Astrocyte (in vitro differentiated cells and primary cell): ENCODE measurements around the gene ROR1. TPM values are rescaled to one million over a fixed set of nuclear protein-coding genes. Genes with fewer than 3 reads are reported as not detected.

Experiments used
- DNase-seq: peaks from one replicate; pipeline ENCODE4 v3.0.0-alpha.2; 2010; ENCODE audit warnings: low read depth
- FAIRE-seq: peaks from 2 replicates; lab custom pipeline; 2011; peaks lifted over from hg19 to GRCh38; lab: Jason Lieb, UNC
- H2AFZ ChIP-seq: 2 replicates; pipeline ENCODE4 v1.6.0; 2012; ENCODE audit warnings: low read depth, low read length, inconsistent platforms
- H3K27ac ChIP-seq: 2 replicates; pipeline ENCODE4 v1.5.1; 2011; ENCODE audit warnings: low read depth, low read length, inconsistent platforms
- H3K27me3 ChIP-seq: 2 replicates; pipeline ENCODE4 v1.6.0; 2011; ENCODE audit warnings: low read length, inconsistent platforms; ENCODE audit not compliant: insufficient read depth
- H3K36me3 ChIP-seq: 2 replicates; pipeline ENCODE4 v1.5.1; 2011; ENCODE audit warnings: low read length, inconsistent platforms; ENCODE audit not compliant: insufficient read depth
- H3K4me1 ChIP-seq: 2 replicates; pipeline ENCODE4 v1.5.1; 2011; ENCODE audit warnings: low read length, inconsistent platforms; ENCODE audit not compliant: insufficient read depth
- H3K4me2 ChIP-seq: 2 replicates; pipeline ENCODE4 v1.6.0; 2012; ENCODE audit warnings: low read length, inconsistent platforms
- H3K4me3 ChIP-seq: 2 replicates; pipeline ENCODE4 v1.5.1; 2011; ENCODE audit warnings: low read depth, mild to moderate bottlenecking, low read length, inconsistent platforms; ENCODE audit not compliant: insufficient read depth
- H3K79me2 ChIP-seq: 2 replicates; pipeline ENCODE4 v1.6.0; 2012; ENCODE audit warnings: mild to moderate bottlenecking, low read length, inconsistent platforms; ENCODE audit not compliant: insufficient read depth
- H3K9ac ChIP-seq: 2 replicates; pipeline ENCODE4 v1.6.0; 2012; ENCODE audit warnings: mild to moderate bottlenecking, low read length, inconsistent platforms
- H3K9me3 ChIP-seq: 2 replicates; pipeline ENCODE4 v1.5.1; 2012; ENCODE audit warnings: low read depth, mild to moderate bottlenecking, low read length, inconsistent platforms; ENCODE audit not compliant: insufficient read depth
- H4K20me1 ChIP-seq: 2 replicates; pipeline ENCODE4 v1.6.0; 2012; ENCODE audit warnings: low read length, inconsistent platforms; ENCODE audit not compliant: insufficient read depth
- H3K27ac Mint-ChIP-seq: one replicate; pipeline ENCODE4 v1.8.0; 2021; ENCODE audit warnings: mild to moderate bottlenecking, mixed read lengths; ENCODE audit not compliant: unreplicated experiment
- H3K27me3 Mint-ChIP-seq: one replicate; pipeline ENCODE4 v1.8.0; 2021; ENCODE audit warnings: low read depth, mixed read lengths; ENCODE audit not compliant: unreplicated experiment
- H3K36me3 Mint-ChIP-seq: one replicate; pipeline ENCODE4 v1.8.0; 2021; ENCODE audit warnings: low read depth, mixed read lengths; ENCODE audit not compliant: unreplicated experiment
- H3K4me1 Mint-ChIP-seq: one replicate; pipeline ENCODE4 v1.8.0; 2021; ENCODE audit warnings: low read depth, mixed read lengths; ENCODE audit not compliant: unreplicated experiment
- H3K4me3 Mint-ChIP-seq: one replicate; pipeline ENCODE4 v1.8.0; 2021; ENCODE audit warnings: mild to moderate bottlenecking, moderate library complexity, mixed read lengths; ENCODE audit not compliant: unreplicated experiment
- H3K9me3 Mint-ChIP-seq: one replicate; pipeline ENCODE4 v1.8.0; 2021; ENCODE audit warnings: mild to moderate bottlenecking, mixed read lengths; ENCODE audit not compliant: unreplicated experiment
- CTCF ChIP-seq: IDR thresholded peaks from 2 replicates; pipeline ENCODE4 v1.5.1; 2011; ENCODE audit warnings: low read depth, mild to moderate bottlenecking, inconsistent platforms, low read length, moderate library complexity; ENCODE audit not compliant: insufficient read depth
- EZH2 ChIP-seq: IDR thresholded peaks from 2 replicates; pipeline ENCODE4 v1.6.1; 2012; ENCODE audit warnings: mild to moderate bottlenecking, low read length, inconsistent platforms; ENCODE audit not compliant: insufficient read depth
- total RNA-seq: library from RNA; stranded (reverse); gene quantifications from 2 replicates; pipeline ENCODE4 v1.2.1, GENCODE V29; 2021

The ROR1 gene
- total RNA-seq, 1 donor from 2014 or later = 38.3 TPM

- Histone ChIP-seq H2AFZ (no peak overlapping the region), H3K27ac (no peak overlapping the region), H3K9me3 (no peaks in the 10 kb centered on the region), H3K27me3 (no peaks in the 10 kb centered on the region), H3K4me2 (no peak overlapping the region), H3K4me1 (peaks cover 2% of the 10 kb centered on the region), H3K79me2 (peaks cover 12% of the 10 kb centered on the region), H3K4me3 (no peak overlapping the region), H3K36me3 (no peaks in the 10 kb centered on the region), H4K20me1 (peaks cover 9% of the 10 kb centered on the region), H3K9ac (no peak overlapping the region)
- H3K27ac Mint-ChIP-seq = no peak overlapping the region
- DNase-seq = no peak
- TF ChIP-seq CTCF (no peak), EZH2 (no peak)
- peaks cover 5% of the 10 kb centered on the region for H3K36me3 Mint-ChIP-seq
- H3K4me1 Mint-ChIP-seq = peaks cover 30% of the 10 kb centered on the region
- no peaks in the 10 kb centered on the region for H3K27me3 Mint-ChIP-seq
- FAIRE-seq = no peak
- H3K9me3 Mint-ChIP-seq = no peaks in the 10 kb centered on the region
- H3K4me3 Mint-ChIP-seq = no peak overlapping the region
These were observed 129.2 kb downstream of the ROR1 start for GRCh38 chr1:63902844-63903589.

GRCh38 chr1:63903947-63904610 is 130.3 kb downstream of the ROR1 start:
- Histone ChIP-seq H2AFZ (no peak overlapping the region), H3K4me1 (peaks cover 3% of the 10 kb centered on the region), H3K27me3 (no peaks in the 10 kb centered on the region), H3K36me3 (no peaks in the 10 kb centered on the region), H3K9ac (no peak overlapping the region), H3K27ac (no peak overlapping the region), H3K79me2 (peaks cover 18% of the 10 kb centered on the region), H3K9me3 (no peaks in the 10 kb centered on the region), H3K4me2 (no peak overlapping the region), H4K20me1 (peaks cover 9% of the 10 kb centered on the region), H3K4me3 (no peak overlapping the region)
- DNase-seq (no peak), FAIRE-seq (no peak)
- Mint-ChIP-seq H3K36me3 (peaks cover 5% of the 10 kb centered on the region), H3K27me3 (no peaks in the 10 kb centered on the region), H3K4me1 (peaks cover 35% of the 10 kb centered on the region), H3K27ac (peak overlapping the region; percentile 64), H3K4me3 (no peak overlapping the region), H3K9me3 (no peaks in the 10 kb centered on the region)
- no peak for TF ChIP-seq CTCF
- TF ChIP-seq EZH2 = no peak

- H3K79me2 ChIP-seq = peaks cover 18% of the 10 kb centered on the region
- H3K27ac ChIP-seq = no peak overlapping the region
- no peak overlapping the region for H3K27ac Mint-ChIP-seq
- DNase-seq (no peak), FAIRE-seq (no peak)
- H3K27me3 ChIP-seq = no peaks in the 10 kb centered on the region
- no peak overlapping the region for H3K4me2 ChIP-seq
- peaks cover 5% of the 10 kb centered on the region for H3K36me3 Mint-ChIP-seq
- H3K4me3 ChIP-seq = no peak overlapping the region
- no peaks in the 10 kb centered on the region for H3K9me3 ChIP-seq
- H3K27me3 Mint-ChIP-seq = no peaks in the 10 kb centered on the region
- no peak overlapping the region for H3K4me3 Mint-ChIP-seq
- H3K9ac ChIP-seq = no peak overlapping the region
- peaks cover 3% of the 10 kb centered on the region for H3K4me1 ChIP-seq
- H3K9me3 Mint-ChIP-seq = no peaks in the 10 kb centered on the region
- peaks cover 12% of the 10 kb centered on the region for H4K20me1 ChIP-seq
- no peaks in the 10 kb centered on the region for H3K36me3 ChIP-seq
- H2AFZ ChIP-seq = no peak overlapping the region
- peaks cover 35% of the 10 kb centered on the region for H3K4me1 Mint-ChIP-seq
- TF ChIP-seq EZH2 (no peak), CTCF (no peak)
These were observed 131.0 kb downstream of the ROR1 start for GRCh38 chr1:63904826-63905225.
